T47D (cell line): ENCODE data around the gene GMDS.

Experiments
- DNase-seq, 2 experiments: peaks; one replicate each; pipeline versions ENCODE4 v3.0.0 to v3.0.0-alpha.2; 2011 to 2012; ENCODE audit warnings: low read depth in 1 of 2, low spot score in 1 of 2
- JUND ChIP-seq: IDR thresholded peaks from 2 replicates; pipeline ENCODE4 v1.6.1; 2012; ENCODE audit warnings: low read depth
- in situ Hi-C: cut with HindIII; loops from 2 replicates; pipeline ENCODE4 v1.10.0; 2016; ENCODE audit warnings: low sequenced_read_pairs, low pct_unique_long_range_greater_than_20kb

The GMDS gene

DNA sequence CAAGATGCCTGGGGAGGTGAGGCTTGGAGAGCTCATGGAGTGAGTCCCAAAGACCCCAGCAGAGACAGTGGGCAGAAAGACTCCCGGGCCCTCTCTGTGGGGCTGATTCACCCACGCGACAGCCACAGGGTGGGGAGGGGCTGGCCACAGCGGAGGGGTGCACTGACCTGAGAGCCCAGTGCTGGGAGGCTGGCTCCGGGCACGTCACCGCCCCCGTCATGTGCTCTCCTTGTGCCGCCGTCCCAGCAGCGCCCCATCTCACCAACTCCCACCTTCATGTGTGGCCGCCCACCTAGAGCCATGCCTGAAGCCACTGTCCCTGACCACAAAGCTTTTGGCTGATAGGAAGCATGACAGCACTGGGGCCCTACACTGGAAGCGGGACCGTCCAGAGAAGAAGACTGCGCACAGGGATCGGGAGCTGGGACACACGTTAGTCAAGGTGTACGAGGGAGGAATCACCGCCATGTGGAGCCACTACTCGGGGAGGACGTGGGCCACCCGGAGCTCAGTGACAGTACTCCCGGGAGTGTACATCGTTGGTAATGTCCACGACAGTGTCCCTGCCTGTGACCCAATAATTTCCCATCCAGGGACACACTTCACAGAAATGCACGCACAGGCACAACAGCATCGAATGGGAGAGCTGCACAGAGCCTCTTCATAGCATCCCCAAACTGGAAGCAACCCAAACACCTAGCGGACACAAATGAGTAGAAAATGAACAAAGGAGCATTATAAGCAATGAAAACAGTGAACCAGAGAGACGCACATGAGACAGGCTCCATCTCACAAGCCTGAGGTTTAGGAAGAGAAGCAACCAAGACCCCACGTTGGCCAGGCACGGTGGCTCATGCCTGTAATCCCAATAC is 664.0 kb downstream of the GMDS start:
- in situ Hi-C loops, result no loop called here
- no peak for DNase-seq
- TF ChIP-seq JUND, result no peak

DNA sequence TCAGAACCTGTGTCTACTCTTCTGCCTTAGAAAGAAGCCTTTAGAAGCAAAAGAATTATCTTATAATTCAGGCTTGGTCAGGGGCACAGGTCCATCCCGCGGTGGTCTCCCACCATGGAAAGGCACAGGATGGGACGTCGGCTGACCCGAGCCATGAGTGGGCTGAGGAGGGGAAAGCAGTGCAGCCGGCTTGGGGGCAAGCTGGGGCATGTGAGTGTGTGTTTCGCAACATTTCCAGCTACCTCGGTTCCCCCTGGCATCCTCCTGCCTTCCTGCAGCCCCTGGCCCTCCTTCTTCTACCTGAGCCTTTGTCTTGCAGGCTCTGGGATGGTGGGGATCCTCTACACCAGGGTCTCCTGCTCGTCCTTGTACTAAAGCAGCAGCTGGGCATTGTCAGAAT is 664.8 kb downstream of the GMDS start:
- no peak for DNase-seq
- no peak for TF ChIP-seq JUND
- in situ Hi-C loops, result no loop called here

DNA sequence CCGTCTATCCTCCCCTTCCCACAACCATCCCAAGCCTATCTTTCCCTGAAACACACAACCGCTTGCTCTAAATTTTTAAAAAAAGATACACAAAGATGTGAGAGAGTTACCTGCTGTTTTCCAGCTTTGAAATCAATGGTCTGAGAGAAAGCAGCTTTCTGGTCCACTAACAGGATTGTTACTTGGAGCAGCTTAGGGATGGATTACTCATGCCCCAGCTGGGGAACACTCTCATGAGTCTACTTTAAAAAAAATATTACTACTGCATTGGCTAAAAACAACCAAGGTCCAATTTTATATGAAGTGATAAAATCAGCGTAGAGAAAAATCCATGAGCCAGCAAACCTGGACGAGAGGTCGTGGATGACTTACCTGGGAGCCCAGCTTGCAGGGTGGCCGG is 665.3 kb downstream of the GMDS start:
- TF ChIP-seq JUND, result no peak
- in situ Hi-C loops, result no loop called here
- DNase-seq, result no peak

DNA sequence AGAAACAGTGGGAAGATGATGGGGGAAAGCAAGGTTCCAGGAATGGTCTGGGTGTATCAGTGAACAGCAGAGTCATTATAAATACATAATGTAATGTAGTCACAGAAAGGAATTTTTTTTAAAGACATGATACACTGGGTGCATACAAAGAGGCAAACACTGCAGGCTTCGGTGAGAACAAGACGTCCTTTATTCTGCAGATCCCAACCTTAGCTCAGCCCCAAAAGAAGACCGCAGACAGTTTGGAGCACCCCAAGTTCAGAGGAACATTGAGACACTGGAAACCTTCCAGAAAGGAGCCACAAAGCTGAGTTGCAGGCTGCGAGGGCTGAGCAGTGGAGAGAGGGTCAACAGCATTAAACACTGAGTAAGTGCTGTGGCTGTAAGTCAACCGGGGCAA is 666.3 kb downstream of the GMDS start:
- DNase-seq, result no peak
- TF ChIP-seq JUND, result no peak
- in situ Hi-C loops, result no loop called here

DNA sequence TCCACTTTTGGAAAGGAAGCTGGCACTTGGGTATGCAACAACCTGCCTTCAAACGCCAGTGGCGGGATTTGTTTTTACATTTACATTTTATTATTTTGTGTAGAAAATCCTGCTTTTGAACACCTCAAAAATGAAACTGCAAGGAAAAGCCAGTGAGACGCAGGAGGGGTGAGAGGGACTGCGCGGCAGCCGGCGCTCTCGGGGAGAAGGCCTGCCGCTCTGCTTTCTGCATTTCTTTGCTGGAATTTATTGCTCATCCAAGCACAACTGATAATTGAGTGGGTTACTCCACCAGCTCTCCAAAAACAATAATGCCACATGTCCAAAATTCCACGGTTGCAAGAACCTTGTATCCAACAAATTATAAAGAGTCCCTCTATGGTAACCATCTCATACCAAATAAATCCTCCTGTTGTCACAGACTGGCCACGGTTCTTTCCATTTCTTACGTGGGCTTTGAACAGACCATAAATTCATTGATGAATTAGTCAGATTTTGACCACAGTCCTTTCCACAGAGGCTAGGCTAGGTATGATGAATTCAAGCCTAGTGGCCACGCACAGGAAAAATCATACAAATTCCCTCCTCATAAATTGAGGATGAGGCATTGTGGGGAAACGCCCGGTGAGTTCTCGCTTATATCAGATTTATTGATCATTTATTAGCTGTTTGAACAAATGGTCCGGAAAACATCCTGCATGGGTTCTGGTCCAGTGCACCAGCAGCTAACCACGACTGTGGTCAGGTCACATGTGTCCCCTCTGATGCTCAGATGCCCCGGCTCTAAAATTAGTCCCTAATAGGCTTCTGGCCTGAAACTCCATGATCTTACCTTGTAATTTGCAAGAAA is 667.3 kb downstream of the GMDS start:
- in situ Hi-C loops, result no loop called here
- DNase-seq, result no peak
- no peak for TF ChIP-seq JUND

DNA sequence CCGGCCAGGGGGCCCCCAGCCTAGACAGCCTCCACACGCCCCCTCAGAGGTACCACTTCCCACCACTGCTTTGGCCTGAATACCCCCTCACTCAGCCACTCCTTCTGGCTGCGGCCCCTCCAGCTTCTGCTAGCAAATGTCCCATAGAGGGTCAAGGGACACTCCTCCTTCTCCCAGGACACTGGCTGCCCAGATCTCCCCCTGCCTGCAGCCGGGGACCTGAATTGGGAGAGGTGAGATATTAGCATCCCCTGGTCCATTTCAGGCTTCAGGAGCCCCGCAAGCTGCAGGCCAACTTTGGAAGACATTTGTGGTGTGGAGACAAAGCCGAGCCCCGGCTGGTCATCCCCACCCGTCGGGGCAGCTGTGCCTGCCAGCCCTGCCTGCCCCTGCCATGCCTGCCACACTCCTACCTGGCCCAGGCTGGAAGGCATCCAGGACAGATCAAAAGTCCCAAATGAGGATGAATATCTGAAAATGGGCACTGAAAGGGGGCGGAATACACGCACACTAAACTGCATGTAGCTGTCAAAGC is 668.2 kb downstream of the GMDS start:
- no peak for DNase-seq
- no peak for TF ChIP-seq JUND
- in situ Hi-C loops, result no loop called here

DNA sequence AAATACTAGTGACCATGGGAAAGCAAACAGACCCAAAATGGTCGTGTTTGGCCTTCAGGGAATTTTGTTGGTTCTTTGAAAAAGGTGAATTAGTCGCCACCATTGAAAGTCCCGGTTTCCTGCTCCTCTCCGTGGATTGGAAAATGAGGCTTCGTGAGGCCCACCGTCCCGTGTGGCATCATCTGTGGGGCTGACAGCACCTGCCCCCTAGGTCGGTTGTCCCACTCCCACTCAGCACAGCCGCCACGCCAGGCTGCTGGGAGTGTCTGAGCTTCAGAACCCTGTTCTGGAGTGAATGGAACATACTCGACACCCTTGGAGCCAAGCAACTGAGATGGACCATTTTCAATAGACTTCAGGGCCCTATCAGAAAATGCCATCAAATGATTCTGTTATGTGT is 668.7 kb downstream of the GMDS start:
- no peak for TF ChIP-seq JUND
- no peak for DNase-seq
- in situ Hi-C loops, result no loop called here

DNA sequence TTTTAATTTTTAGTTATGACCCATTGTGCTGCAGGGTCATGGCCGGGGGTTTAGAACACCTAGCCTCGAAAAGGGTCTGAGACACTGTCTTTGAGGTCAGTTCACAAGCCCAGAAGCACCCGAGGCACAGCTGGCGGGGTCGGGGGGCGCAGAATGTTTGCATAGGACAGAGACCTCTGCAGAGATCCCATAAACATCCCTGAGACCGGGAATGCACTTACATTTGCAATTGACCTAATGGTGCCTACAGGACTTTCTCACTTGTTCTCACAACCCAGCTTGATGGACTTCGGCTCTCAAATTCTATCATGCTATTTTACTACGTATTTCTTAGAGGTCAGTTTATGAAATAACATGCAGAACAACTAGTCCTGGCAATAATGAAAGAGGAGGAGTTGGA is 669.2 kb downstream of the GMDS start:
- TF ChIP-seq JUND, result no peak
- no peak for DNase-seq
- in situ Hi-C loops, result no loop called here

DNA sequence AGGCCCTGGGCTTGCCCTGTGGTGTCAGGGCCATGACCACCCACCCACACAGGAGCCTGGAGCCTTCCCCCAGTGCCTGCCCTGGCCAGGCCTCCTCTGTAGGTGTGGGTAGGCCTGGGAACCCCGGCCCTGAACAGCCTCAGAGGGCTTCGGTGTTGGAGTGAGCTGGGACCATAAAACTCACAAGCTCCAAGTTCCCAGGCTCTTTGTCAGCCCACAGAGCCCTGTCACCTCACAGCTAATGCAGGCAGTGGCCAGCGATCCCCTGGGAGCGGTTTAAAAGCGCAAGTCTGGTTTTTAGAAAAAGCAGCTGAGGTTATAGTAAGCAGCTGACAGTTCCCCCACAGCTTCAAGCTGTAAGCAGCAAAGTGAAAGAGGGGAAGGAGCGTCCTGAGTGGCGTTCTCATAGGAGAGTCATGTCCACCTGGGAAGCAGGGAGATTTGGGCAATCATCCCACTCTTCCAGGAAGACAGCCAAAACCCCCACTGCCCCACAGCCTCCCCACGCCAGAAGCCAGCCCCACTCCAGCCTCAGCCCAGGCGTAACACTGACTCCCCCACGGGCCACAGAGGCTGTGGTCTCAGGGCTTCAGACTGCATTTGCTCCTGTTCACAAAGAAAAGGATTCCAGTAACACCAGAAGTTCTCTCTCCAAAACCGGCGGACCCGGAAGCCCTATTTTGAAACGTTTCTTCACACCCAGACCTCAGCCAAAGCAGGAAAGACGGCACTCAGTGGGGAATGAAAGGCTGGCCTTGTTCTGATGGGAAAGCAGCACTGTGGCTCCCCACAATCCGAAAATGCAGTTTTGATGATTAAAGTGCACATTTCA is 670.0 kb downstream of the GMDS start:
- no peak for DNase-seq
- in situ Hi-C loops, result no loop called here

DNA sequence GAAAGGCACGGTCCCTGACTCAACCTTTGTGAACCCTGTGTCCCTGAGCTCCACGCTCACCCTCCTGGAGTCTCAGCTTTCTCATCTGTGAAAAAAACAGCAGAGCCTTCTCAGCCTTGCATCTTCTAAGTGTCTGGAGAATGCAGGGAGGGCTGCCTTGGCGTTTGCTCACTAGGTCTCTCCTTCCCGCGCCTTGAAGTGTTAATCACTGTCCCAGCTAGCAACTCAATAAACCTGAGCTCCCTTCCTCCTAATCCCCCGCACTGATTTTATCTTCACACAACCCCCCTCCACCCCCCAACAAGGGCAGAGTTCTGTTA is 670.6 kb downstream of the GMDS start:
- in situ Hi-C loops, result no loop called here
- TF ChIP-seq JUND, result no peak
- DNase-seq, result no peak

More for the DNA sequence above, 670.0 kb downstream of the GMDS start:
- TF ChIP-seq JUND, result no peak

DNA sequence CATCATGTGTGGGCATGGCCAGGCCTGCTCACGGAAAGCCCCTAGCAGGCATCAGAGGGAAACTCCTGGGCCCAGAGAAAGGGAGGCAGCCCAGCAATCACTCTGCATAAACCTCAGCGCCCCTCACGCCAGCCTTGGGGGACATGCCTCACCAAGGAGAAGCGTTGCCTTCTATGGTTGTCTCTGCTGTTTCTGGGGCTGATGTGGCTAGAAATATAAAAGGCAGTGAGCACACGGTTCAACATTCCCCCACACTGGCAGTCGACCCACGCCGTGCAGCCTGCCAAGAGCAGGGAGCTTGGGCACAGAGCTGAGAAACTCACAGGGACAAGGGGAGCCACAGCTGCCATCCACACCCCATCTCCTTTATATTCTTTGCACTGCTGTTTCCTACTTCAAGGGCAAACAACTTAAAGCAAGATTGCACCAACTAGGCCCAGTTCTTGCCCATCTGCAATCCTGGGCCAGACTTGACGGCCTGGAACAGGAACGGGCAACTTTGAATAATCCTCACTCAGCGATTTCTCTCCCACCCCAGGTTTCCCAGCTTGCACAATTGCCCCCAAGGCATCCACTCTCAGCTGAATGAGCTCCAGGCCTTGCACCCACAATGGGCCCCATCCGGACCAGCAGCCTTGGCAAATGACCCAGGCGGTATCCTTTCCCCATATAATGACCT is 671.2 kb downstream of the GMDS start:
- TF ChIP-seq JUND, result no peak
- in situ Hi-C loops, result no loop called here
- DNase-seq, result no peak
